SU-DHL-6 (cell line): ENCODE results near the gene PRDM1.

Experiments
- H2AFZ ChIP-seq: fragments of 200-600 bp; sonication (generic); 2 replicates; pipeline ENCODE4 v1.6.1; 2014; ENCODE audit warnings: low read depth, mild to moderate bottlenecking, moderate library complexity, mixed read lengths, antibody characterized with exemption, low read length; ENCODE audit not compliant: severe bottlenecking
- H3F3A ChIP-seq: fragments of 200-600 bp; shearing (Covaris generic); 2 replicates; pipeline ENCODE4 v1.6.0; 2016; ENCODE audit warnings: antibody characterized with exemption, mild to moderate bottlenecking; ENCODE audit not compliant: insufficient read depth
- H3K27ac ChIP-seq: fragments of 200-600 bp; sonication (generic); 2 replicates; pipeline ENCODE4 v1.5.1; 2016; ENCODE audit warnings: low read depth, mild to moderate bottlenecking, low read length, moderate library complexity, mixed read lengths
- H3K27me3 ChIP-seq: fragments of 200-600 bp; sonication (generic), shearing (Covaris generic); 2 replicates; pipeline ENCODE4 v1.6.0; 2014; ENCODE audit warnings: mild to moderate bottlenecking, low read length
- H3K36me3 ChIP-seq: fragments of 200-600 bp; sonication (generic); 2 replicates; pipeline ENCODE4 v1.6.1; 2014; ENCODE audit warnings: mild to moderate bottlenecking, low read length, mixed read lengths
- H3K4me2 ChIP-seq: fragments of 300-600, 200-600 bp; shearing (Covaris generic), sonication (generic); 2 replicates; pipeline ENCODE4 v1.6.0; 2014; ENCODE audit warnings: low read length, low read depth, mild to moderate bottlenecking; ENCODE audit not compliant: poor library complexity, severe bottlenecking
- H3K4me3 ChIP-seq: fragments of 200-600 bp; sonication (generic); 2 replicates; pipeline ENCODE4 v1.5.1; 2014; ENCODE audit warnings: antibody characterized with exemption, low read length, mild to moderate bottlenecking, mixed read lengths; ENCODE audit not compliant: insufficient read depth, poor library complexity, severe bottlenecking
- H3K79me2 ChIP-seq: fragments of 200-600 bp; sonication (generic); 2 replicates; pipeline ENCODE4 v1.6.1; 2014; ENCODE audit warnings: mild to moderate bottlenecking, low read length, moderate library complexity; ENCODE audit not compliant: insufficient read depth
- H3K9ac ChIP-seq: fragments of 200-600 bp; sonication (generic); 2 replicates; pipeline ENCODE4 v1.7.0; 2014; ENCODE audit warnings: mild to moderate bottlenecking, low read length
- H3K9me2 ChIP-seq: fragments of 200-600 bp; sonication (generic); replicated peaks from 2 replicates; pipeline ENCODE4 v1.6.1; 2014; ENCODE audit warnings: low read length; ENCODE audit not compliant: insufficient read depth
- H3K9me3 ChIP-seq: fragments of 200-600 bp; sonication (generic); 2 replicates; pipeline ENCODE4 v1.6.1; 2014; ENCODE audit warnings: low read length, mixed read lengths; ENCODE audit not compliant: insufficient read depth
- H4K20me1 ChIP-seq: fragments of 200-600 bp; sonication (generic); 2 replicates; pipeline ENCODE4 v1.6.1; 2014; ENCODE audit warnings: low read depth, mild to moderate bottlenecking, antibody characterized with exemption, low read length, moderate library complexity, mixed read lengths
- EZH2phosphoT487 ChIP-seq: fragments of 200-600 bp; sonication (generic), shearing (Covaris generic); conservative IDR thresholded peaks from 2 replicates; pipeline ENCODE4 v1.6.1; 2018; ENCODE audit warnings: mild to moderate bottlenecking, antibody characterized with exemption, low read length, moderate library complexity, mixed read lengths
- TF ChIP-seq, protein P1 (sequence below): fragments of 200-600 bp; sonication (generic); IDR thresholded peaks from one replicate; pipeline ENCODE4 v1.5.1; 2017; ENCODE audit warnings: antibody characterized with exemption, mild to moderate bottlenecking, low read length, moderate library complexity; ENCODE audit not compliant: insufficient read depth, poor library complexity, severe bottlenecking

The PRDM1 gene

DNA sequence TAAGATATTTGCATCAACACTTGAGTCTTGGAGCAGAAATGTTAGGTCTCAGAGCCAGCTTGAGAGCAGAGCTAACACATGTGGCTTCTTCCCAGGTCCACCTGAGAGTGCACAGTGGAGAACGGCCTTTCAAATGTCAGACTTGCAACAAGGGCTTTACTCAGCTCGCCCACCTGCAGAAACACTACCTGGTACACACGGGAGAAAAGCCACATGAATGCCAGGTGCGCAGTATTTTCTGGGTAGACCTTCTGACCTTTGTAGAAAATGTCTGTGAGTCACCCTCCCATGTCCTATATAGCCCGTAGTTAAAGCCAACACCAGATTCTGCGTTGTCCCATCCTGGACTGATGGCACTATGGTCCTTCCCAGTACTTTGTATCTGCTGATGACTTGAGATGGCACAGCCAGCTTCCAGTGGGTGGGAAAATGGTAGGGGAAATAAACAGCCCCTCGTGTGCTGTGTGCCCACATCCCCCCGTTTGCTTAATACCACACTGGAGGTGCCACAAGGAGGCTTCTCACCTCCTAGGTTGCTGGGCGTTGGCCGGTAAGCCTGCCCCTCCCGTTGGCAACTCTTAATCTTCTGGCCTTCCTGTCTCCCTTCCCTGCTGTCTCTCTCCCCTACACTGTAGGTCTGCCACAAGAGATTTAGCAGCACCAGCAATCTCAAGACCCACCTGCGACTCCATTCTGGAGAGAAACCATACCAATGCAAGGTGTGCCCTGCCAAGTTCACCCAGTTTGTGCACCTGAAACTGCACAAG is 20.3 kb downstream of the PRDM1 start:
- Histone ChIP-seq H3K4me3 (no peak overlapping the region), H3K4me2 (no peak overlapping the region), H3F3A (no peaks in the 10 kb centered on the region), H3K9ac (no peak overlapping the region), H2AFZ (no peak overlapping the region), H3K27ac (no peak overlapping the region), H4K20me1 (no peaks in the 10 kb centered on the region), H3K36me3 (no peaks in the 10 kb centered on the region), H3K79me2 (no peaks in the 10 kb centered on the region), H3K9me3 (no peaks in the 10 kb centered on the region), H3K9me2 (no peaks in the 10 kb centered on the region), H3K27me3 (no peaks in the 10 kb centered on the region)
- TF ChIP-seq, protein P1, sequence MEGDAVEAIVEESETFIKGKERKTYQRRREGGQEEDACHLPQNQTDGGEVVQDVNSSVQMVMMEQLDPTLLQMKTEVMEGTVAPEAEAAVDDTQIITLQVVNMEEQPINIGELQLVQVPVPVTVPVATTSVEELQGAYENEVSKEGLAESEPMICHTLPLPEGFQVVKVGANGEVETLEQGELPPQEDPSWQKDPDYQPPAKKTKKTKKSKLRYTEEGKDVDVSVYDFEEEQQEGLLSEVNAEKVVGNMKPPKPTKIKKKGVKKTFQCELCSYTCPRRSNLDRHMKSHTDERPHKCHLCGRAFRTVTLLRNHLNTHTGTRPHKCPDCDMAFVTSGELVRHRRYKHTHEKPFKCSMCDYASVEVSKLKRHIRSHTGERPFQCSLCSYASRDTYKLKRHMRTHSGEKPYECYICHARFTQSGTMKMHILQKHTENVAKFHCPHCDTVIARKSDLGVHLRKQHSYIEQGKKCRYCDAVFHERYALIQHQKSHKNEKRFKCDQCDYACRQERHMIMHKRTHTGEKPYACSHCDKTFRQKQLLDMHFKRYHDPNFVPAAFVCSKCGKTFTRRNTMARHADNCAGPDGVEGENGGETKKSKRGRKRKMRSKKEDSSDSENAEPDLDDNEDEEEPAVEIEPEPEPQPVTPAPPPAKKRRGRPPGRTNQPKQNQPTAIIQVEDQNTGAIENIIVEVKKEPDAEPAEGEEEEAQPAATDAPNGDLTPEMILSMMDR, result no peak
- no peak for TF ChIP-seq EZH2phosphoT487

DNA sequence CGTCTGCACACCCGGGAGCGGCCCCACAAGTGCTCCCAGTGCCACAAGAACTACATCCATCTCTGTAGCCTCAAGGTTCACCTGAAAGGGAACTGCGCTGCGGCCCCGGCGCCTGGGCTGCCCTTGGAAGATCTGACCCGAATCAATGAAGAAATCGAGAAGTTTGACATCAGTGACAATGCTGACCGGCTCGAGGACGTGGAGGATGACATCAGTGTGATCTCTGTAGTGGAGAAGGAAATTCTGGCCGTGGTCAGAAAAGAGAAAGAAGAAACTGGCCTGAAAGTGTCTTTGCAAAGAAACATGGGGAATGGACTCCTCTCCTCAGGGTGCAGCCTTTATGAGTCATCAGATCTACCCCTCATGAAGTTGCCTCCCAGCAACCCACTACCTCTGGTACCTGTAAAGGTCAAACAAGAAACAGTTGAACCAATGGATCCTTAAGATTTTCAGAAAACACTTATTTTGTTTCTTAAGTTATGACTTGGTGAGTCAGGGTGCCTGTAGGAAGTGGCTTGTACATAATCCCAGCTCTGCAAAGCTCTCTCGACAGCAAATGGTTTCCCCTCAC is 21.0 kb downstream of the PRDM1 start:
- H2AFZ ChIP-seq, result no peak overlapping the region
- H3K9me2 ChIP-seq, result no peaks in the 10 kb centered on the region
- no peak overlapping the region for H3K27ac ChIP-seq
- no peaks in the 10 kb centered on the region for H3K36me3 ChIP-seq
- no peaks in the 10 kb centered on the region for H3F3A ChIP-seq
- no peak overlapping the region for H3K9ac ChIP-seq
- no peak overlapping the region for H3K4me2 ChIP-seq
- no peak overlapping the region for H3K4me3 ChIP-seq
- no peaks in the 10 kb centered on the region for H4K20me1 ChIP-seq
- no peaks in the 10 kb centered on the region for H3K79me2 ChIP-seq
- TF ChIP-seq, protein P1, result no peak
- no peak for TF ChIP-seq EZH2phosphoT487
- H3K27me3 ChIP-seq, result no peaks in the 10 kb centered on the region
- H3K9me3 ChIP-seq, result no peaks in the 10 kb centered on the region

DNA sequence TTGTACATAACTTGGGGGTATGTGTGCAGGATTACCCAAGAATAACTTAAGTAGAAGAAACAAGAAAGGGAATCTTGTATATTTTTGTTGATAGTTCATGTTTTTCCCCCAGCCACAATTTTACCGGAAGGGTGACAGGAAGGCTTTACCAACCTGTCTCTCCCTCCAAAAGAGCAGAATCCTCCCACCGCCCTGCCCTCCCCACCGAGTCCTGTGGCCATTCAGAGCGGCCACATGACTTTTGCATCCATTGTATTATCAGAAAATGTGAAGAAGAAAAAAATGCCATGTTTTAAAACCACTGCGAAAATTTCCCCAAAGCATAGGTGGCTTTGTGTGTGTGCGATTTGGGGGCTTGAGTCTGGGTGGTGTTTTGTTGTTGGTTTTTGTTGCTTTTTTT is 22.0 kb downstream of the PRDM1 start:
- Histone ChIP-seq H3F3A (no peaks in the 10 kb centered on the region), H3K9me2 (no peaks in the 10 kb centered on the region), H3K9ac (no peak overlapping the region), H3K36me3 (no peaks in the 10 kb centered on the region), H3K27ac (no peak overlapping the region), H3K4me2 (no peak overlapping the region), H3K9me3 (no peaks in the 10 kb centered on the region), H2AFZ (no peak overlapping the region), H3K27me3 (no peaks in the 10 kb centered on the region), H4K20me1 (no peaks in the 10 kb centered on the region), H3K79me2 (no peaks in the 10 kb centered on the region), H3K4me3 (no peak overlapping the region)
- no peak for TF ChIP-seq EZH2phosphoT487
- TF ChIP-seq, protein P1, result no peak
